Endodermal cell (in vitro differentiated cells): ENCODE results near the gene UBE2QL1. TPM values are rescaled to one million over a fixed set of nuclear protein-coding genes. Genes with fewer than 3 reads are reported as not detected.

Source experiments
- DNase-seq: peaks from one replicate; pipeline ENCODE4 v3.0.0-alpha.2; 2017
- H3K27ac ChIP-seq: 2 replicates; pipeline ENCODE4 v1.5.1; 2013; ENCODE audit warnings: mild to moderate bottlenecking, low read depth, low read length, moderate library complexity
- H3K27me3 ChIP-seq: 2 replicates; pipeline ENCODE4 v1.6.1; 2013; ENCODE audit warnings: mild to moderate bottlenecking, low read length, moderate library complexity; ENCODE audit not compliant: insufficient read depth, control insufficient read depth, poor library complexity, severe bottlenecking
- H3K36me3 ChIP-seq: 2 replicates; pipeline ENCODE4 v1.7.0; 2013; ENCODE audit warnings: mild to moderate bottlenecking, low read length, moderate library complexity; ENCODE audit not compliant: control insufficient read depth, insufficient read depth
- H3K4me1 ChIP-seq: one replicate; pipeline ENCODE4 v1.7.0; 2013; ENCODE audit warnings: low read length; ENCODE audit not compliant: control insufficient read depth, insufficient read depth
- H3K4me3 ChIP-seq: 2 replicates; pipeline ENCODE4 v1.5.1; 2013; ENCODE audit warnings: mild to moderate bottlenecking, low read length, moderate library complexity
- H3K9ac ChIP-seq: 2 replicates; pipeline ENCODE4 v1.6.1; 2013; ENCODE audit warnings: mild to moderate bottlenecking, low read length, moderate library complexity; ENCODE audit not compliant: poor library complexity, severe bottlenecking; ENCODE audit errors: extremely low read depth
- H3K9me3 ChIP-seq: 2 replicates; pipeline ENCODE4 v1.6.1; 2013; ENCODE audit warnings: mild to moderate bottlenecking, low read length, moderate library complexity; ENCODE audit not compliant: control insufficient read depth
- H3K27ac Mint-ChIP-seq: 2 replicates; pipeline ENCODE4 v1.8.0; 2020; ENCODE audit warnings: mixed read lengths
- H3K27me3 Mint-ChIP-seq: 2 replicates; pipeline ENCODE4 v1.8.0; 2021; ENCODE audit warnings: mild to moderate bottlenecking, mixed read lengths; ENCODE audit not compliant: insufficient read depth
- H3K36me3 Mint-ChIP-seq: 2 replicates; pipeline ENCODE4 v1.8.0; 2020; ENCODE audit warnings: low read depth, mixed read lengths
- H3K4me1 Mint-ChIP-seq: 2 replicates; pipeline ENCODE4 v1.8.0; 2020; ENCODE audit warnings: mixed read lengths
- H3K4me3 Mint-ChIP-seq: 2 replicates; pipeline ENCODE4 v1.8.0; 2020; ENCODE audit warnings: mild to moderate bottlenecking, moderate library complexity, mixed read lengths
- H3K9me3 Mint-ChIP-seq: 2 replicates; pipeline ENCODE4 v1.8.0; 2020; ENCODE audit warnings: mild to moderate bottlenecking, mixed read lengths
- WGBS, 2 experiments: methylation state at CpG; one replicate each; pipeline versions ENCODE4 v1.1.5 to v1.1.7; 2013; ENCODE audit warnings: missing lambda C conversion rate in 2 of 2, mixed read lengths in 1 of 2; ENCODE audit not compliant: insufficient coverage in 1 of 2, insufficient read length in 1 of 2; 5-methylcytosine and 5-hydroxymethylcytosine counted together
- total RNA-seq, 2 donors: library from RNA; stranded (reverse); fragmentation: NEBNext Ultra II Directional in 1 of 2; extraction: Animal tissue kit (Norgen Biotek cat#: 25700) in 1 of 2; gene quantifications; 2 replicates in 1 of 2; 3 replicates in 1 of 2; pipeline ENCODE4 v1.2.1, GENCODE V29; 2021
- TF ChIP-seq, protein P1 (sequence below): fragments of 200-600 bp; sonication (generic); conservative IDR thresholded peaks from 2 replicates; pipeline ENCODE4 v1.5.0; 2021; ENCODE audit warnings: antibody characterized with exemption, mild to moderate bottlenecking

UBE2QL1 gene
- total RNA-seq, 2 donors from 2014 or later: 0.11 TPM; not detected in 1

- Histone ChIP-seq H3K27ac (no peak overlapping the region), H3K36me3 (no peaks in the 10 kb centered on the region), H3K9ac (no peak overlapping the region), H3K9me3 (no peaks in the 10 kb centered on the region), H3K4me1 (no peaks in the 10 kb centered on the region), H3K4me3 (no peak overlapping the region), H3K27me3 (peaks cover 99% of the 10 kb centered on the region)
- H3K36me3 Mint-ChIP-seq: no peaks in the 10 kb centered on the region
- TF ChIP-seq, protein P1, sequence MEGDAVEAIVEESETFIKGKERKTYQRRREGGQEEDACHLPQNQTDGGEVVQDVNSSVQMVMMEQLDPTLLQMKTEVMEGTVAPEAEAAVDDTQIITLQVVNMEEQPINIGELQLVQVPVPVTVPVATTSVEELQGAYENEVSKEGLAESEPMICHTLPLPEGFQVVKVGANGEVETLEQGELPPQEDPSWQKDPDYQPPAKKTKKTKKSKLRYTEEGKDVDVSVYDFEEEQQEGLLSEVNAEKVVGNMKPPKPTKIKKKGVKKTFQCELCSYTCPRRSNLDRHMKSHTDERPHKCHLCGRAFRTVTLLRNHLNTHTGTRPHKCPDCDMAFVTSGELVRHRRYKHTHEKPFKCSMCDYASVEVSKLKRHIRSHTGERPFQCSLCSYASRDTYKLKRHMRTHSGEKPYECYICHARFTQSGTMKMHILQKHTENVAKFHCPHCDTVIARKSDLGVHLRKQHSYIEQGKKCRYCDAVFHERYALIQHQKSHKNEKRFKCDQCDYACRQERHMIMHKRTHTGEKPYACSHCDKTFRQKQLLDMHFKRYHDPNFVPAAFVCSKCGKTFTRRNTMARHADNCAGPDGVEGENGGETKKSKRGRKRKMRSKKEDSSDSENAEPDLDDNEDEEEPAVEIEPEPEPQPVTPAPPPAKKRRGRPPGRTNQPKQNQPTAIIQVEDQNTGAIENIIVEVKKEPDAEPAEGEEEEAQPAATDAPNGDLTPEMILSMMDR: no peak
- no peak for DNase-seq
- no peak overlapping the region for H3K27ac Mint-ChIP-seq
- no peak overlapping the region for H3K4me3 Mint-ChIP-seq
- peaks cover 8% of the 10 kb centered on the region for H3K4me1 Mint-ChIP-seq
- H3K9me3 Mint-ChIP-seq: peaks cover 5% of the 10 kb centered on the region
- WGBS, 2 experiments: 81 to 87% methylated on average over 6 to 21 of the region's 21 CpGs
- H3K27me3 Mint-ChIP-seq: peaks cover 67% of the 10 kb centered on the region
Observed at GRCh38 chr5:6446626-6447309, 1.9 kb upstream of the UBE2QL1 start.

DNA sequence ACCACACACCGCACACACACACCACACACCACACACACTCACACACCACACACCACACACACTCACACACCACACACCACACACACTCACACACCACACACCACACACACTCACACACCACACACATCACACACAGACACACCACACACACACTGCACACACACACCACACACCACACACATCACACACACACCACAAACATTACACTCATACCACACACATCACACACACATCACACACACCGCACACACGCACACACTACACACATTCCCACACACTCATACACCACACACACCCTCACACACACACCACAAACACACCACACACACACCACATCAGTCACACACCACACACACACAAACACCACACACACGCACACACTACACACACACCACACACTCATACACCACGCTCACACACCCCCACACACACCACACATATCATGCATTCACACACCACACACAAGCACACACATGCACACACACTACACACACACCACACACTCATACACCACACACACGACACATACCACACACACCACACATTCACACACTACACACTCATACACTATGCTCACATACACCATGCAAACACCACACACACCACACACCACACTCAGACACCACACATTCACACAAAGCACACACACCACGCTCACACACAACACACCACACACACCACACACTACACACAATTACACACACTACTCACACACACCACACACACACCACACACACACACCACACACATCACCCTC lies 1.1 kb upstream of the UBE2QL1 start:
- no peak overlapping the region for H3K27ac ChIP-seq
- H3K36me3 ChIP-seq: no peaks in the 10 kb centered on the region
- no peaks in the 10 kb centered on the region for H3K4me1 ChIP-seq
- Mint-ChIP-seq H3K27ac (no peak overlapping the region), H3K4me1 (peaks cover 8% of the 10 kb centered on the region), H3K9me3 (peaks cover 2% of the 10 kb centered on the region), H3K27me3 (peaks cover 67% of the 10 kb centered on the region), H3K4me3 (no peak overlapping the region), H3K36me3 (no peaks in the 10 kb centered on the region)
- TF ChIP-seq, protein P1: no peak
- no peak for DNase-seq
- H3K9ac ChIP-seq: no peak overlapping the region
- peaks cover 99% of the 10 kb centered on the region for H3K27me3 ChIP-seq
- no peak overlapping the region for H3K4me3 ChIP-seq
- 91% methylated on average over 1 to 7 of the region's 7 CpGs for WGBS, 2 experiments
- no peaks in the 10 kb centered on the region for H3K9me3 ChIP-seq

- Histone ChIP-seq H3K36me3 (no peaks in the 10 kb centered on the region), H3K4me3 (no peak overlapping the region), H3K4me1 (no peaks in the 10 kb centered on the region), H3K9ac (no peak overlapping the region), H3K27me3 (peaks cover 99% of the 10 kb centered on the region), H3K27ac (no peak overlapping the region), H3K9me3 (no peaks in the 10 kb centered on the region)
- peaks cover 8% of the 10 kb centered on the region for H3K4me1 Mint-ChIP-seq
- no peak overlapping the region for H3K27ac Mint-ChIP-seq
- H3K4me3 Mint-ChIP-seq: no peak overlapping the region
- TF ChIP-seq, protein P1: no peak
- no peak for DNase-seq
- 81 to 89% methylated on average over 2 to 3 of the region's 3 CpGs for WGBS, 2 experiments
- no peaks in the 10 kb centered on the region for H3K9me3 Mint-ChIP-seq
- H3K36me3 Mint-ChIP-seq: no peaks in the 10 kb centered on the region
- H3K27me3 Mint-ChIP-seq: peaks cover 67% of the 10 kb centered on the region
Observed at GRCh38 chr5:6448141-6448491, 543 bp upstream of the UBE2QL1 start.
